ENCODE data around the gene ENKD1. TPM values are rescaled to one million over a fixed set of nuclear protein-coding genes. Genes with fewer than 3 reads are reported as not detected.

The ENKD1 gene
- total RNA-seq, 1 donor from 2014 or later, result 9.6 TPM

DNA sequence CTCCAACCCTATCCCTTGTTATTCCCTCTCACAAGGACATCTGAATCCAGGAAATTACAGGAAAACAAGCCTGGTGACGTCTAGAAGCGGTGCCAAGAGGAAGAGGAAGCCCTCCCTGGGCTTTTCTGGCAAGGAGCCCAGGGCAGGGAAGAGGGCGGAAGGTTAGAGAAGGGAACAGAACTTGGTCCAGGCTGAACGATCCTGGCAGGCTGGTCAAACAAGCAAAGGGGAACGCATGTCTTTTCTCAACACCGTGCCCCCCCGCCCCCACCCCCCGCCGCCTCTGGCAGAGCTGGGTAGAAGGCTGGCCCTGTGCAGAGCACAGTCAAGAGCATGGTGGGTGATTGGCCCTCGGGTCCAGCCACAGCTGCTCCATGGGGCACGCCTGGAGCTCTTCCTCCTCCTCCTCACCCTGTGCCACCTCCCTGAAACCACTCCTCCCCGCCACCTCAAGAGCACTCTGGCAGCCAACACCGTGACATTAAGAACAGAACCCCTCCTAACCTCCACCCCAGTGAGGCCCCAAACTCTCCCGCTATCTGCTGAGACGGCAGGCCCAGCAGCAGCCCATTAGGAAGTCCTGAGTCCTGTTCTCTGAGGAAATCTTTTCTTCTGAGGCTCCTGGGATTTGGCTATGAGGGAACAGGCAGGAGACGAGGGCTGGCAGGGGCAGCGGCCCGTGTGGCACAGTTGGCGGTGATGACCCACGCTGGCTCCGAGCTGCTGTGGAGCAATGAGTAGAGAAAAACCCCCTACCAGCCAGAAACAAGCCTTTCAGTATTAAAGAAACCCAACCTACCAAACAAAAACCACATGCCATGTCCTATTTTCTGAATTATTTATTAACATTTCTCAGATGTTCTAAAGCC is 7.4 kb upstream of the ENKD1 start:
- TF ChIP-seq, protein P1, sequence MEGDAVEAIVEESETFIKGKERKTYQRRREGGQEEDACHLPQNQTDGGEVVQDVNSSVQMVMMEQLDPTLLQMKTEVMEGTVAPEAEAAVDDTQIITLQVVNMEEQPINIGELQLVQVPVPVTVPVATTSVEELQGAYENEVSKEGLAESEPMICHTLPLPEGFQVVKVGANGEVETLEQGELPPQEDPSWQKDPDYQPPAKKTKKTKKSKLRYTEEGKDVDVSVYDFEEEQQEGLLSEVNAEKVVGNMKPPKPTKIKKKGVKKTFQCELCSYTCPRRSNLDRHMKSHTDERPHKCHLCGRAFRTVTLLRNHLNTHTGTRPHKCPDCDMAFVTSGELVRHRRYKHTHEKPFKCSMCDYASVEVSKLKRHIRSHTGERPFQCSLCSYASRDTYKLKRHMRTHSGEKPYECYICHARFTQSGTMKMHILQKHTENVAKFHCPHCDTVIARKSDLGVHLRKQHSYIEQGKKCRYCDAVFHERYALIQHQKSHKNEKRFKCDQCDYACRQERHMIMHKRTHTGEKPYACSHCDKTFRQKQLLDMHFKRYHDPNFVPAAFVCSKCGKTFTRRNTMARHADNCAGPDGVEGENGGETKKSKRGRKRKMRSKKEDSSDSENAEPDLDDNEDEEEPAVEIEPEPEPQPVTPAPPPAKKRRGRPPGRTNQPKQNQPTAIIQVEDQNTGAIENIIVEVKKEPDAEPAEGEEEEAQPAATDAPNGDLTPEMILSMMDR (IDR thresholded peaks at IDR 0.05; ENCODE audit: borderline replicate concordance), result no peak
- Histone ChIP-seq H3K27me3 (ENCODE audit: low read depth) (no peaks in the 10 kb centered on the region), H3K36me3 (no peaks in the 10 kb centered on the region), H3K9me3 (replicated peaks) (no peaks in the 10 kb centered on the region), H3K4me1 (peaks cover 33% of the 10 kb centered on the region), H3K27ac (replicated peaks) (peak overlapping the region; percentile 87), H3K4me3 (peak overlapping the region; percentile 23)
- intact Hi-C loops (cut with micrococcal nuclease), result loop anchor here (10.0 kb wide), 1 partner anchor 131 kb away; the partner anchor contains the start of genes RANBP10 and TSNAXIP1
- DNase-seq, result peak; percentile 74

DNA sequence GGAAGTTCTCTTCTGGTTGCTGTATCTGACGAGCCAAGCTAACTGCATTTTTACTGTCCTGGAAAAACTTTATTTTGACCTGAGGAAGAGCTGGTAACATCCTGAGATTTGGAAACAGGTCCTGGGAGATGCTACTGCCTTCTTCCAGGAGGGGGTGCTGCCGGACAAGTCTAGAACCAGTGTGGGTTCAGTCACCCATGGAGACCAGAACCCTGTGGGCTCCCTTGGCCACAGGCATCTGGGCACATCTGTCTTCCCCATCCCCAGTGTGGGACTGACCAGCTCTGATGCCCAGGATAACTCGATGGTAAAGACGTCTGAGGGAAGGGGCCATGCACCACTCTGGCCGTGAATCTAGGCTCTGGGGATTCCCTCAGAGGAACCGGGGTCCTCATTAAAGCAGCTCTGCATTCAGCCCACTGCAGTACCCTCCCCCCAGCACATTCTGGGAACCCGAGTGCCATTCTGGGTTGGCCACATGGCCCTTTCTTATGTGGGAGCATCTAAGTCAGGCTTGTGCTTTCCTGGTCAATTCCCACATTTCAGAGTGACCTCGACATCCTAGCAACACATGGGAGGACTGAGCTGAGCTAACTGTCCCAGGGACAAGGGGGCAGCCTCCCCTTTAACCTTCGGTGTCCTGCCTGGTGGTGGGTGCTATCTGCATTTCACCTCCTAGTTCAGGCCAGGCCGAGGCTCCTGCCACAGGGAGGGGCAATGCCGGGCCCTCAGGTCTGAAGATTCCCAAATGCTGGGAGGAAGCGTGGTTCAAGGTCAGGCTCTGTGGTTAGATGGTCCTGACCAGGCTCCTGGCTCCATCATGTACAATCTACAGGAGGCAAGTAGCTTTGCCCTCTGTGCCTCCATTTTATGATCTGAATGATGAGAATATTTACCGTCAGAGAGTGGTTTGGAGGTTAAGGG is 6.5 kb upstream of the ENKD1 start:
- TF ChIP-seq, protein P1 (IDR thresholded peaks at IDR 0.05; ENCODE audit: borderline replicate concordance), result peak; percentile 81
- DNase-seq, result peak; percentile 65
- no peaks in the 10 kb centered on the region for H3K36me3 ChIP-seq
- no peaks in the 10 kb centered on the region for H3K27me3 ChIP-seq (ENCODE audit: low read depth)
- H3K27ac ChIP-seq (replicated peaks), result peak overlapping the region; percentile 87
- intact Hi-C loops (cut with micrococcal nuclease), result loop anchor here (10.0 kb wide), 1 partner anchor 132 kb away; the partner anchor contains the start of genes RANBP10 and TSNAXIP1
- H3K4me3 ChIP-seq, result peak overlapping the region; percentile 23
- H3K9me3 ChIP-seq (replicated peaks), result no peaks in the 10 kb centered on the region
- peaks cover 37% of the 10 kb centered on the region for H3K4me1 ChIP-seq

DNA sequence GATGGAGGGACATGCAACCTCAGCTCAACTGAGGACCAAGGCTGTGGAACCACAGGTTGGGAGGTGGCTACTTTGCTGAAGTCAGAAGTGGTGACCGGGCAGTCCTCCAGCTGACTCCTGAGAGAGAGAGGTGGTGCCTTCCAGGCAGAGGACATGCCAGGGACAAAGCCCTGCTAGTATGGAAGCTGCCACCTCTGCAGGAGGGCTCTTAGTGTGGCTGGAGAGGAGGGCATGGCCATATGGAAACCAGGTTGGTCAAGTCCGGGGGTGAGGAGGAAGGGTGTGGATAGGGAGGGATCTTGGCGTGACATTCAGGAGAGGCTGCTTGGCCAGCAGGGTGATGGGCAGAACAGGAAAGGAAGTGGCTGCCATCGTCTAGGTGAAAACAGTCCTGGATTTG is 5.8 kb upstream of the ENKD1 start:
- H3K36me3 ChIP-seq, result no peaks in the 10 kb centered on the region
- no peaks in the 10 kb centered on the region for H3K9me3 ChIP-seq (replicated peaks)
- peak overlapping the region; percentile 87 for H3K27ac ChIP-seq (replicated peaks)
- DNase-seq, result no peak
- H3K27me3 ChIP-seq (ENCODE audit: low read depth), result no peaks in the 10 kb centered on the region
- TF ChIP-seq, protein P1 (IDR thresholded peaks at IDR 0.05; ENCODE audit: borderline replicate concordance), result no peak
- H3K4me3 ChIP-seq, result no peak overlapping the region
- peaks cover 44% of the 10 kb centered on the region for H3K4me1 ChIP-seq
- intact Hi-C loops (cut with micrococcal nuclease), result loop anchor here (10.0 kb wide), 1 partner anchor 132 kb away; the partner anchor contains the start of genes RANBP10 and TSNAXIP1

DNA sequence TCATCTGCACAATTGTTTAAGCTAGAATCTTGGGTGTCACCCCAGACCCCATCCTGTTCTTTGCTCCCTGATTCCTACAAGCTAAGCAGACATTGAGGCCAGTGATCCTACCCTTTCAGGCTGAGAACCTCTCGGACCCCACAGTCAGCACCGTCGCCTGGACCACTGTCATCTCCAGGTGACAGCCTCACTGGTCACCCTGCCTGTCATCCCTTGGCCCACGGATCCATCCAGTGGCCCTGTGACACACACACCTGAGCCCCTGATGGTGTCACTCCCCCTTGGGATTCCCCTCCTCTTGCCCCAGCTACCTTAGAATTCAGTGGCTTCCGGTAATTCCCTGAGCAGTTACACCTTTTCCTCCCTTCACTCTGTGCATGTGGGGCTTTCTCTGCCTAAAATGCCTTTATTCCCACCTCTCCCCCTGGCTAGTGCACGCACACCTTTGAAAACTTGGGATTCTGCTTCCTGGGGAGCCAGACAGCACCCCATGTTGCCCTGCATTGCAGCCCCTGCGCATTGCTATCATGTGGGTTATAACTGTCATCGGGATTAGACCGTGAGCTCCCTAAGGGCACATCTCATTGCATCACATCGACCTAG is 3.0 kb upstream of the ENKD1 start:
- Histone ChIP-seq H3K27ac (replicated peaks) (no peak overlapping the region), H3K27me3 (ENCODE audit: low read depth) (no peaks in the 10 kb centered on the region), H3K9me3 (replicated peaks) (no peaks in the 10 kb centered on the region), H3K4me3 (no peak overlapping the region), H3K4me1 (peaks cover 57% of the 10 kb centered on the region), H3K36me3 (no peaks in the 10 kb centered on the region)
- no peak for DNase-seq
- TF ChIP-seq, protein P1 (IDR thresholded peaks at IDR 0.05; ENCODE audit: borderline replicate concordance), result no peak
- intact Hi-C loops (cut with micrococcal nuclease), result loop anchor here (10.0 kb wide), 1 partner anchor 135 kb away; the partner anchor contains the start of genes RANBP10 and TSNAXIP1

All from left ventricle myocardium inferior (tissue), 1 donor.